Stimulated activated naive CD8-positive, alpha-beta T cell treated with anti-CD3 and anti-CD28 coated beads, Interleukin-15, Interleukin-2, amounts not matched to agents 100 U/mL and 50 U/mL, for 24 hours (primary cell): ENCODE results near the gene SLC39A8.
"Not testable (repeated sequence)": the region's sequence is repeated elsewhere in the genome, so short reads cannot be mapped to it uniquely, and the experiment has no call there.

Experiments
- ATAC-seq: fragments of 150-1000 bp; cut with Tn5 transposase; one replicate; pipeline ENCODE4 v1.10.0; 2021
- DNase-seq: peaks from one replicate; pipeline ENCODE4 v3.0.0; 2021

SLC39A8 gene

DNA sequence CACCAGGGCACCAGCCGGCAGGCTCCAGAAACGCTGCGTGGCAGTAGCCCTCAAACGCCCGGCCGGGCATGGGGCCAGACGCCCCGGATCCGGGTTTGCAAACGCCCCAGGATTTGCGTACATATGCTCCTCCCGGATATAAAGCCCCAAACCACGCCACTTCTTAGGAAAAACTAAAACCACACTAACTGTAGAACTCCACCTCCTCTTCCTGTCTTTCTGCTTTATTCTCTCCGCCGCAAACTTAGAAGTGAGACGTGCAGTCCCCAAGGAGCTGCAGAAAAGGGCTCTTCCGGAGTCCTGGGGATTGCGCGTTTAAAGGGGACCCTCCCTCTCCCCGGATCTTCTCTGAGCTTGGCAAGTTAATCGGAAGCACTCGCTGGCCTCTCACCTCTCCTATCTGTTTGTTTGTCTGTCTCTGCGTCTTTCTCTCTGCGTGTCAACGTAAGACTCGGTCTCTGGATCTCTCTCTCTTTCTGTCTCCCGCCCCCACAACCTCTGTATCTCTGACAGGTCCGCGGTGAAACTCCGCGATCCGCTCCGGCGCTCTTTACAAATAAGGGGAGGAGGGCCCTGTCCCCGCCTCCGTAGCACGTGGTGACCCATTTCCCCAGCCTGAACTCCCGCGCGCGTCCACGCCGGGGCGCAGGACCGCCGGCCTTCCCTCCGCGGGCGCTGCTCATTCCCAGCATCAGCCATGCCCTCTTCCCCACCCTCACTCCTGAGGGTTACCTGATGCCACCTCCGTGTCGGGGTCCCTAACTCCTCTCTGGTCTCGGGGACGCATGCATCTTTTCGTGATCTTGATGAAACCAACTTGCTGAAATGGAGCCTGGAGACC, at the start of gene SLC39A8:
SLC39A8 (minus strand) TSS at position 529 of the 841 bp plus-strand sequence. CDS start 820 bp downstream, outside the sequence.
- DNase-seq (peak; percentile 91), ATAC-seq (peak; percentile 85)

DNA sequence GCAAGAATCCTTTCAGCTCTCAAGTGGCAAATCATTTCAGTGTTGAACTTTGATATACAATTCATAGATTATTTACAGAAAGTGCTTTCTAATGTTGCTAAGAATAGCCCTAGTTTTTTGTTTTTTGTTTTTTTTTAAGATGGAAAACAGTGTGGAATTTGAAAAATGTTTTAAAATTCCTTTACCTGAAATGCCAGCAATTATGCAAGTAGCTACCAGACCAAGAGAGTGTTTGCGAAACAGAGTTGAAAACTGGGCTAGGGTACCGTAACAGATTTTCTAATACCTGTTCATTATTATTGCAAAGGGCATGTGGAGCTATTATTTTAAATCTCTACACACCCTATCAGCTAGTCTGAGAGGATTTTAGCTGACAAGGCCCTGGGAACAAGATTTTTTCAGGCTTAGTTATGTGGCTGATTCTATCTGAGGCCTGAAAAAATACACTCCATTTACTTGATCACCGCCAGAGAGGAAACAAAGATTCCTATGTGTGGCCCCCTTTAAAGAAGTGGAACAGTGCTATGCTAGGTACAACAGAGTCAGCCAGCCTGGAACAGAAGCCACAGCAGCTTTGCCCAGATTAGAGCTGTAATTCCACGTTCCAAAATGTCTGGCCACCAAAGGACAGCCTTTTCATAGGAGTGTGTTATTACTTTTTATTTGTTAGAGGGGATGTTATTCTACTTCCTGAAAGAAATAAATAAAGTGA, 46.9 kb upstream of the SLC39A8 start:
- ATAC-seq (no peak), DNase-seq (no peak)

DNA sequence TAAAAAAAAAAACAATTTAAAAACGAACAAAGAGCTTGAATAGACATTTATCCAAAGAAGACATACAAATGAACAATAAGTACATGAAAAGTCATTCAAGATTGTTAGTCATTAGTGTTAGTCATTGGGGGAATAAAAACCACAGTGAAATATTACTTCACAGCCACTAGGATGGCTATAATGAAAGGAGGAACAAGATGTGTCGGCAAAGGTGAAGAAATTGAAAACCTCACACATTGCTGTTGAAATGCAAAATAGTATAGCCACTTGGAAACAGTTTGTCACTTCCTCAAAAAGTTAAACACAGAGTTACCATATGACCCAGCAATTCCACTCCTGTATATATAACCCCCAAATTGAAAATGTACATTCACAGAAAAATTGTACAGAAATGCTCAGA, 45.2 kb upstream of the SLC39A8 start:
- DNase-seq: no peak

GRCh38 chr4:102388611-102389010, 43.3 kb upstream of the SLC39A8 start:
- ATAC-seq: no peak
- DNase-seq: no peak

More for the DNA sequence above, 45.2 kb upstream of the SLC39A8 start:
- peak; percentile 99 for ATAC-seq

DNA sequence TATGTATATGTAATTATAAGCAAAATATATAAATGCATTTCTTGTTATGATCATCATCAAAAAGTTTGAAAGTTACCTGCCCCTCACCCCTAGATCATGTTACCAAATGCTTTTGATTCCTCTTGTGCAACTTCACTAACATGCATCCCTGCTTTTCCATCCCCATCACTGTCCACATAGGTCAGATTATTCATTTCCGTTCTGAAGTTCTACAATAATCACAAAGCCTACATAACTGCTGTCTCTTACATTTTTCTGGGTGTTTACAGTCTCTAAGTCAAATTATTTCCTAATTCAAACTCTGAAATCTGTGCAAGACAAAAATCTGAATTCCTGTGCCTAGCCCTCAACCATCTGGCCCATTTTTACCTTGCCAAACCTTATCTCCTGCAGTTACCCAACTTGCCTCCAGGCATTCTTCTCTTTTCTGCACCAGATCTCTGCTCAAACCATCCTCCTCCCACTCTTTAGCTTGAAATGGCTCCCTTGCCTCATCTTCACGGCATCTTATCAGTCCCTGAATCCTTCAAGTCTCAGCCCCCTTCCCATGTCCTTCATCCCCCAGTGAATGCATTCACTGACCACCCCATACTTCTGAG, 42.4 kb upstream of the SLC39A8 start:
- DNase-seq (no peak), ATAC-seq (no peak)

DNA sequence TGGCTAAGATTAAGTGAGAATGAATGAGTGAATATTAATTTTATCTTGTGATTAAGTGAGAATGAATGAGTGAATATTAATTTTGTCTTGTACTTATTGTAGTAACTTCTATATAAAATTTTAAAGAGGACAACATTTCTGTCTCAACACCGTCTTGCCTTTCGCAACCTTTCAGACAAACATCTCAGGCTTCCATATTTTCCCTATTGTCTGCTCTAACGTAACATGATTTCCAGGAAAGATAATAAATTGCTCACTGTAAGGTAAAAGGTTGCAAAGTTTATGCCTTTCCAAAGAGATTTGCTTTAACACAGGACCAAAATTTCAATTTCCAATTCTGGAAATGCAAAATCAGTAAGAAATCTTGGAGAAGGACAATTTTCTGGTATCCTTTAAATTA, 41.7 kb upstream of the SLC39A8 start:
- DNase-seq (no peak), ATAC-seq (no peak)

- ATAC-seq, DNase-seq: not testable (repeated sequence)
Measured at GRCh38 chr4:102380253-102380652, 35.0 kb upstream of the SLC39A8 start.

GRCh38 chr4:102362922-102363432, 17.7 kb upstream of the SLC39A8 start:
- DNase-seq (no peak), ATAC-seq (no peak)

DNA sequence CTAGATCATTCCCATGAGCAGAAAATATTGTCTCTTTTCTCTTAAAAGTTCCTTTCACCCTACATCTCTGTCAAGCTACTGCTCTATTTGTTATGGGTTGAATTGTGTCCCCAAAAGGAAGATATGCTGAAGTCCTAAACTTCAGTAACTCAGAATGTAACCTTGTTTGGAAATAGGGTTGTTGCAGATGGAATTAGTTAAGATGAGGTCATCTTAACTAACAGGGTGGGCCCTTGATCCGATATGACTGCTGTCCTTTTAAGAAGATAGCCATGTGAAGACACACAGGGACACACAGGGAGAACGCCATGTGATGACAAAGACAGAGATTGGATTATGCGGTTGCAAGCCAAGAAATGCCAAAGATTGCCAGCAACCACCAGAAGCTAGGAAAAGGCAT, 12.8 kb upstream of the SLC39A8 start:
- no peak for DNase-seq
- no peak for ATAC-seq

DNA sequence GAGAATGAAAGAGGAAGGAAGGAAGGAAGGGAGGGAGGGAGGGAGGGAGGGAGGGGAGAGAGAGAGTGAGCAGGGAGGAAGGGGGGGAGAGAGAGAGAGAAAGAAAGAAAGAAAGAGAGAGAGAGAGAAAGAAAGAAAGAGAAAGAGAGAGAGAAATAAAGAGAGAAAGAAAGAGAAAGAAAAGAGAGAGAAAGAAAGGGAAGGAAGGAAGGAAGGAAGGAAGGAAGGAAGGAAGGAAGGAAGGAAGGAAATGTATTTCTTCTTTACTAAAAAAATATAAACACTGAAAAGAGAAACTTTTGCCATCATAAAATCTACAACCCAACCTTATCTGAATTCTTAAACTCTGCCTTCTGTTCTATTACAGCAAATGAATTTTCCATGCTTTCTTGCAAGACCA, 12.4 kb upstream of the SLC39A8 start:
- not testable (repeated sequence) for ATAC-seq, DNase-seq

DNA sequence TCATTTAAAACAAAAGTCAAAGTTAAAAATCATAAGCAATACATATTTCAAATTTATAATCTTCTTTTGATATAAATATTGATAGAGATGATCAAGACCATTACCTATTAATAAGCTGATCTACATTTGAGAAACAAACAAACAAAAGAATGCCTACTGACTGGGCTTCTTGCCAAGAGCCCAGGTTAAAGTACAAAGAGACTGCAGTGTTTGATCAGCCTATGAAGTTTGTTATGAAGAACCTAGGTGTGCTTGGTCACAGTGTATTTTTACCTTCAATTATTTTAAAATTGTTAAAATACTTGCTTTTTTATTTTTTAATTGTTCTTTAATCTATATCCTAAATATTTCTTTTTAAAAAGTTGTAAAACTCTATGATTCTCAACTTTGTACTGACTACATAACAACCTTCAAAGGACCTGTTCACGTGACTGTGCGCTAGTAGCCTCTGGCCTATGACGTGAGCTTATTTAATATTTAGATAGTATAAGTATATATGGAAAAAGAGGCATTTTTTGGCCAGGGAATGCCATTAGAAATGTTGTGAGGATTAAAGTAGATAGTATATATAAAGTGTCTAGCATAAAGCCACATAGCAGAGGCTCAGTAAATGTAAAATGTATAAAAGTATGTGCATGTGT, 11.4 kb upstream of the SLC39A8 start:
- ATAC-seq: no peak
- no peak for DNase-seq

- DNase-seq: no peak
- no peak for ATAC-seq
Measured at GRCh38 chr4:102355748-102356147, 10.5 kb upstream of the SLC39A8 start.

GRCh38 chr4:102354671-102355454, 9.6 kb upstream of the SLC39A8 start:
- ATAC-seq (no peak), DNase-seq (no peak)

DNA sequence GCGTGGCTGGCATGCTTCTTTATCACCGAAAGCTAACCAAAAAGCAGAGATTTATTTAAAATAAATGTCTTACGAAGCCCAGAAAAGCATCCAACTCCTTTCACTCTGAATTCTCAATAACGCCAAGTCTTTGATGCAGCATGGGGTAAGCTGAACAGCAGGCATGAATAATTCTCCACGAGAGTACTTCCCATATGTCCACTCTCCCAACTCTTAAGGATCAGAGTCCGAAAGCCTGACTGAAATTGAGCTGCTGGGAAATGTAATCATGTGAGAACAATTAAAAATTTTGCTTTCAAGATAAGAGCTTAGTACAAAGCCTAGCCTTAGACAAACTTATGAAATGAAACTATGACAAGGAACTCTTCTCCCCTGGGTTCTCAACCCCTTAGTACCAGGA, 7.5 kb upstream of the SLC39A8 start:
- ATAC-seq (no peak), DNase-seq (no peak)

DNA sequence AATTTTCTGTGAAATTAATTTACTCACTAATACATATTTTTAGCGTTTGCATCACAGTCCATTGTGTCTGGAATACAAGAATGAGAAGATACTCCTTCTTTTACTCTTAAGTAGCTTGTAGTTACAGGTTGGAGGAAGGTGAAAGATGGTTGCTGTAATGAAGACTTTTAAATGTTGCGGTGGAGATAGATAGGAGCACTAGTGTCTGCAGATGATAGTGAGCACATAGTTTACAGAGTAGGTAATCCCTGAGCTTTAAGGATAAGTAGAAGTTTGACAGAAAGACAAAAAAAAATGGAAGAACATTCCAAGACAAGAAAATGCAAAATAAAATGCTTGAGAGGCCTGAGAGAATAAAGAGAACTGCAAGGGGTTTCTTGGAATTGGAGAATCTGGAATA, 5.4 kb upstream of the SLC39A8 start:
- DNase-seq (no peak), ATAC-seq (no peak)

DNA sequence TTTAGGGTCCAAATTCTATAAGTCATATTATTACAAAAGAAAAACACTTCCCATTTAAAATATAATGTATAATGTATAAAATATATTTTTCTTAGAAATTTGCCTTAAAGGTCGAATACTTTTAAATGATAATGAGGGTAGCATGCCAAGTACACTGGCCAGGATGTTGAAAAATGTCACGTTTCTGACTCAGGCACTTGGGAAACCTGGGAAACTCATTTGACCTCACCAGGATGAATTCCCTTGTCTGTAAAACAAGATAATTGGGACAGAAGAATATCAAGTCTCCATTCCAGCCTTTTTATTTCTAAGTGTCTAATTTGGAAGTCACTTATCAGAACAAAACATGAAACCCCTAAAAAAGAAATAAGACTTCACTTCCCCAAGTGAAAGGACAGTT, 3.4 kb upstream of the SLC39A8 start:
- DNase-seq: no peak
- no peak for ATAC-seq

DNA sequence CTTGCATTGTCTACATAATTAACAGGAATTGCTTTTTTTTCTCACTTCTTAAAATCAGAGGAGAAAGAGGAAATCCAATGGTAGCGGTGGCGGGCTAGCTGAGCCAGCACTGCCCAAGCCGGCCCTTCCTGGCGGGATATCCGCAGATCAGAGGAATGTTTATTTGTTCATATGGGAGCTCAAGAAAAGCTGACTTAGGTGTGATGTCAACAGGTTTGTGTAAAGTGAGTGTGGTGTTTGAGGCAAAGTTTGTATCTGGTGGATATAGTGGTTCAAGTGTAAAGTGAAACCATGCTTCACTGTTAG, 466 bp upstream of the SLC39A8 start:
- no peak for DNase-seq
- ATAC-seq: no peak

DNA sequence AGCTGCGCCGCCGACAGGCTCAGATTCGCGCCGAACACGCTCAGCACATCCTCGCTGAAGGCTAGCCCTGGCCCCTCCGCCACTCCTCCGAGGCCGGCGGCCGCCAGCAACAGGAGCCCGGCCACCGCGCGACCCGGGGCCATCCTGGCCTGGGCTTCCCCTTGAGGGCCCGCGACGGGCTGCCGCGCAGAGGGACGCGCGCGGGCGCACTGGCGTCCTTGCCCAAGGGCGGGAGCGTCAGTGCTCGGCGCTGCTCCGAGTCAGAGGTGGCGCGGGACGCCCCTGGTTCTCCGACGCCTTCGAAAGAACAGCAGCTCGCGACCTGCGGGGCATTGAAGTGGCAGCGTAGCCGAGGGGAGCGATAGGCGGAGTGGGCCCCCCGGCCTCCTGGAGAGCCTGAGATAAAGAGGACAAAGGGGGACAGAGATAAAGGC, 745 bp downstream of the SLC39A8 start:
- ATAC-seq: peak; percentile 66

GRCh38 chr4:102343964-102344519, 1.2 kb downstream of the SLC39A8 start:
- DNase-seq (peak; percentile 81), ATAC-seq (no peak)

More for the DNA sequence above, 745 bp downstream of the SLC39A8 start:
- peak; percentile 75 for DNase-seq

GRCh38 chr4:102342404-102343074, 2.7 kb downstream of the SLC39A8 start:
- no peak for ATAC-seq
- DNase-seq: no peak

DNA sequence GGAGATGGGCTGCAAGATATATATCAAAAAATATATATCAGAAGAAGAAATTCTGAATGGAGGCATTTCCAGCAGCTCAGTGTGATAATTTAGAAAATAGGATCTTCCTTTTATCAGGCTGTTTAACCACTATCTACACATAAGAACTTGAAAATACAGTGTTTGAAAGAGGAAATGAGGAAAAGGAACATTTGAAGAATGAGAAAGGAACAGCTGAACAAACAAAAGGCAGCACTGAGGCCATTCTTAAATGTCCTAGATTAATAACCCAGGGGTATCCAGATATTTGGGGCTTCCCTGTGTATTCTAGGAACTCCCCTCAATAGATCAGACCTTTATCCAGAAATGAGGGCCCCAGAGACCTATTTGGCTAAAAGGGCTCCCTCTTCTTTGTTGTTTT, 4.1 kb downstream of the SLC39A8 start:
- DNase-seq (no peak), ATAC-seq (no peak)
